Measurements from ENCODE around the gene TMEM245.

Gene TMEM245

GRCh38 chr9:109143881-109144562, 24.3 kb upstream of the TMEM245 start:
- H4K8ac ChIP-seq (ENCODE audit: low read length) = no peak overlapping the region
- H3K14ac ChIP-seq (ENCODE audit: low read length in 2 of 2) = peak overlapping the region in 1 of 2 experiments; percentile 75
- no peak overlapping the region for H3K9ac ChIP-seq (ENCODE audit: low read length)
- no peaks in the 10 kb centered on the region for H3K79me1 ChIP-seq (replicated peaks; ENCODE audit: low read length, poor library complexity, severe bottlenecking)
- 73% methylated on average over 5 of the region's 5 CpGs for WGBS
- H3K9me3 ChIP-seq (ENCODE audit: control insufficient read depth, low read length) = no peaks in the 10 kb centered on the region
- DNase-seq = peak; percentile 28
- H3K4ac ChIP-seq (ENCODE audit: low read depth in 1 of 2, low read length in 2 of 2) = no peak overlapping the region
- H3K27me3 ChIP-seq (ENCODE audit: control insufficient read depth in 1 of 2, insufficient read depth in 1 of 2, low read length in 2 of 2) = peaks cover 0 to 21% of the 10 kb centered on the region in 2 experiments
- H2BK5ac ChIP-seq (ENCODE audit: low read depth, low read length, poor library complexity, severe bottlenecking) = no peak overlapping the region
- H3K27ac ChIP-seq (ENCODE audit: low read length, poor library complexity, severe bottlenecking) = no peak overlapping the region
- H3K36me3 ChIP-seq (ENCODE audit: control insufficient read depth in 1 of 2, insufficient read depth in 2 of 2, low read depth in 1 of 2, low read length in 2 of 2) = no peaks in the 10 kb centered on the region
- no peak overlapping the region for H2BK120ac ChIP-seq (ENCODE audit: low read depth, low read length)
- no peak overlapping the region for H2BK12ac ChIP-seq (ENCODE audit: low read length in 2 of 2)
- H3K23ac ChIP-seq (ENCODE audit: low read length in 2 of 2) = no peak overlapping the region
- no peak overlapping the region for H3K18ac ChIP-seq (ENCODE audit: low read depth in 1 of 2, low read length in 2 of 2)
- no peak overlapping the region for H4K91ac ChIP-seq (ENCODE audit: low read length)
- no peak overlapping the region for H2AFZ ChIP-seq (ENCODE audit: low read depth, low read length)
- H2AK5ac ChIP-seq (ENCODE audit: low read length, severe bottlenecking) = no peak overlapping the region
- no peak overlapping the region for H3K4me2 ChIP-seq (ENCODE audit: low read length, poor library complexity, severe bottlenecking)
- no peak overlapping the region for H2BK15ac ChIP-seq (ENCODE audit: low read depth, poor library complexity, severe bottlenecking)
- no peak overlapping the region for H3K4me3 ChIP-seq (ENCODE audit: insufficient read depth in 1 of 2, low read depth in 1 of 2, low read length in 2 of 2)
- no peaks in the 10 kb centered on the region for H3K4me1 ChIP-seq (ENCODE audit: control insufficient read depth, insufficient read depth, low read depth, low read length)

- H2BK15ac ChIP-seq (ENCODE audit: low read depth, poor library complexity, severe bottlenecking) = no peak overlapping the region
- no peak overlapping the region for H3K14ac ChIP-seq (ENCODE audit: low read length in 2 of 2)
- H3K9ac ChIP-seq (ENCODE audit: low read length) = no peak overlapping the region
- no peaks in the 10 kb centered on the region for H3K36me3 ChIP-seq (ENCODE audit: control insufficient read depth in 1 of 2, insufficient read depth in 2 of 2, low read depth in 1 of 2, low read length in 2 of 2)
- no peak for DNase-seq
- peaks cover 0 to 6% of the 10 kb centered on the region in 2 experiments for H3K27me3 ChIP-seq (ENCODE audit: control insufficient read depth in 1 of 2, insufficient read depth in 1 of 2, low read length in 2 of 2)
- no peak overlapping the region for H3K4ac ChIP-seq (ENCODE audit: low read depth in 1 of 2, low read length in 2 of 2)
- H3K23ac ChIP-seq (ENCODE audit: low read length in 2 of 2) = no peak overlapping the region
- H4K8ac ChIP-seq (ENCODE audit: low read length) = no peak overlapping the region
- H2BK120ac ChIP-seq (ENCODE audit: low read depth, low read length) = no peak overlapping the region
- no peak overlapping the region for H2AK5ac ChIP-seq (ENCODE audit: low read length, severe bottlenecking)
- H3K18ac ChIP-seq (ENCODE audit: low read depth in 1 of 2, low read length in 2 of 2) = no peak overlapping the region
- WGBS = 95% methylated on average over 5 of the region's 5 CpGs
- H3K27ac ChIP-seq (ENCODE audit: low read length, poor library complexity, severe bottlenecking) = no peak overlapping the region
- H3K4me2 ChIP-seq (ENCODE audit: low read length, poor library complexity, severe bottlenecking) = no peak overlapping the region
- no peaks in the 10 kb centered on the region for H3K79me1 ChIP-seq (replicated peaks; ENCODE audit: low read length, poor library complexity, severe bottlenecking)
- H3K4me1 ChIP-seq (ENCODE audit: control insufficient read depth, insufficient read depth, low read depth, low read length) = no peaks in the 10 kb centered on the region
- no peak overlapping the region for H2BK5ac ChIP-seq (ENCODE audit: low read depth, low read length, poor library complexity, severe bottlenecking)
- H2AFZ ChIP-seq (ENCODE audit: low read depth, low read length) = no peak overlapping the region
- no peaks in the 10 kb centered on the region for H3K9me3 ChIP-seq (ENCODE audit: control insufficient read depth, low read length)
- H3K4me3 ChIP-seq (ENCODE audit: insufficient read depth in 1 of 2, low read depth in 1 of 2, low read length in 2 of 2) = no peak overlapping the region
- H2BK12ac ChIP-seq (ENCODE audit: low read length in 2 of 2) = no peak overlapping the region
- no peak overlapping the region for H4K91ac ChIP-seq (ENCODE audit: low read length)
Measured at GRCh38 chr9:109141375-109141774, 21.6 kb upstream of the TMEM245 start.

- H3K18ac ChIP-seq (ENCODE audit: low read depth in 1 of 2, low read length in 2 of 2) = no peak overlapping the region
- H3K9me3 ChIP-seq (ENCODE audit: control insufficient read depth, low read length) = no peaks in the 10 kb centered on the region
- 83% methylated on average over 1 of the region's 1 CpG for WGBS
- DNase-seq = no peak
- no peak overlapping the region for H4K8ac ChIP-seq (ENCODE audit: low read length)
- H2BK15ac ChIP-seq (ENCODE audit: low read depth, poor library complexity, severe bottlenecking) = no peak overlapping the region
- no peak overlapping the region for H3K23ac ChIP-seq (ENCODE audit: low read length in 2 of 2)
- H3K4me1 ChIP-seq (ENCODE audit: control insufficient read depth, insufficient read depth, low read depth, low read length) = no peaks in the 10 kb centered on the region
- no peak overlapping the region for H2BK120ac ChIP-seq (ENCODE audit: low read depth, low read length)
- no peak overlapping the region for H3K4me2 ChIP-seq (ENCODE audit: low read length, poor library complexity, severe bottlenecking)
- H2BK5ac ChIP-seq (ENCODE audit: low read depth, low read length, poor library complexity, severe bottlenecking) = no peak overlapping the region
- no peak overlapping the region for H2AK5ac ChIP-seq (ENCODE audit: low read length, severe bottlenecking)
- H4K91ac ChIP-seq (ENCODE audit: low read length) = no peak overlapping the region
- H2BK12ac ChIP-seq (ENCODE audit: low read length in 2 of 2) = no peak overlapping the region
- no peak overlapping the region for H3K4ac ChIP-seq (ENCODE audit: low read depth in 1 of 2, low read length in 2 of 2)
- no peak overlapping the region for H3K4me3 ChIP-seq (ENCODE audit: insufficient read depth in 1 of 2, low read depth in 1 of 2, low read length in 2 of 2)
- H3K27ac ChIP-seq (ENCODE audit: low read length, poor library complexity, severe bottlenecking) = no peak overlapping the region
- no peaks in the 10 kb centered on the region for H3K36me3 ChIP-seq (ENCODE audit: control insufficient read depth in 1 of 2, insufficient read depth in 2 of 2, low read depth in 1 of 2, low read length in 2 of 2)
- no peaks in the 10 kb centered on the region for H3K79me1 ChIP-seq (replicated peaks; ENCODE audit: low read length, poor library complexity, severe bottlenecking)
- no peak overlapping the region for H3K9ac ChIP-seq (ENCODE audit: low read length)
- H3K14ac ChIP-seq (ENCODE audit: low read length in 2 of 2) = no peak overlapping the region
- H2AFZ ChIP-seq (ENCODE audit: low read depth, low read length) = no peak overlapping the region
- peaks cover 0 to 3% of the 10 kb centered on the region in 2 experiments for H3K27me3 ChIP-seq (ENCODE audit: control insufficient read depth in 1 of 2, insufficient read depth in 1 of 2, low read length in 2 of 2)
Measured at GRCh38 chr9:109139851-109140250, 20.1 kb upstream of the TMEM245 start.

GRCh38 chr9:109138421-109138820, 18.7 kb upstream of the TMEM245 start:
- Histone ChIP-seq H3K4me3 (ENCODE audit: insufficient read depth in 1 of 2, low read depth in 1 of 2, low read length in 2 of 2) (no peak overlapping the region), H3K27me3 (ENCODE audit: control insufficient read depth in 1 of 2, insufficient read depth in 1 of 2, low read length in 2 of 2) (peaks cover 0 to 3% of the 10 kb centered on the region in 2 experiments), H3K23ac (ENCODE audit: low read length in 2 of 2) (no peak overlapping the region), H3K4me2 (ENCODE audit: low read length, poor library complexity, severe bottlenecking) (no peak overlapping the region), H2AK5ac (ENCODE audit: low read length, severe bottlenecking) (no peak overlapping the region), H3K79me1 (replicated peaks; ENCODE audit: low read length, poor library complexity, severe bottlenecking) (no peaks in the 10 kb centered on the region), H3K36me3 (ENCODE audit: control insufficient read depth in 1 of 2, insufficient read depth in 2 of 2, low read depth in 1 of 2, low read length in 2 of 2) (no peaks in the 10 kb centered on the region), H2BK5ac (ENCODE audit: low read depth, low read length, poor library complexity, severe bottlenecking) (no peak overlapping the region), H3K9me3 (ENCODE audit: control insufficient read depth, low read length) (no peaks in the 10 kb centered on the region), H4K91ac (ENCODE audit: low read length) (no peak overlapping the region), H2BK15ac (ENCODE audit: low read depth, poor library complexity, severe bottlenecking) (no peak overlapping the region), H3K18ac (ENCODE audit: low read depth in 1 of 2, low read length in 2 of 2) (no peak overlapping the region), H2BK12ac (ENCODE audit: low read length in 2 of 2) (no peak overlapping the region), H3K9ac (ENCODE audit: low read length) (no peak overlapping the region), H3K27ac (ENCODE audit: low read length, poor library complexity, severe bottlenecking) (no peak overlapping the region), H3K4ac (ENCODE audit: low read depth in 1 of 2, low read length in 2 of 2) (no peak overlapping the region), H4K8ac (ENCODE audit: low read length) (no peak overlapping the region), H2AFZ (ENCODE audit: low read depth, low read length) (no peak overlapping the region), H3K4me1 (ENCODE audit: control insufficient read depth, insufficient read depth, low read depth, low read length) (no peaks in the 10 kb centered on the region), H3K14ac (ENCODE audit: low read length in 2 of 2) (no peak overlapping the region), H2BK120ac (ENCODE audit: low read depth, low read length) (no peak overlapping the region)
- 77% methylated on average over 1 of the region's 2 CpGs for WGBS
- no peak for DNase-seq

Data from mesenchymal stem cell (in vitro differentiated cells and primary cell).